ENCODE results near the gene GGNBP2. TPM values are rescaled to one million over a fixed set of nuclear protein-coding genes. Genes with fewer than 3 reads are reported as not detected.

The GGNBP2 gene
- total RNA-seq = 71.6 TPM

GRCh38 chr17:36544307-36545076 is at the start of gene GGNBP2:
TSS of gene GGNBP2 (plus strand) at chr17:36544919. CDS start at chr17:36545725, 806 bp downstream.

GRCh38 chr17:36534840-36535668 is 9.7 kb upstream of the GGNBP2 start, which contains the start of the genes MYO19 and PIGW:
TSS of gene MYO19 (minus strand) at chr17:36534868. CDS start at chr17:36532538, 2,330 bp downstream.
TSS of gene PIGW (plus strand) at chr17:36534987. CDS start at chr17:36537102, 2,115 bp downstream.

GRCh38 chr17:36591434-36592315 is 47.0 kb downstream of the GGNBP2 start, which contains the start of gene DHRS11:
TSS of gene DHRS11 (plus strand) at chr17:36591879. CDS start at chr17:36592010, 131 bp downstream.

GRCh38 chr17:36601303-36602029 is 56.7 kb downstream of the GGNBP2 start, which contains the start of gene MRM1:
TSS of gene MRM1 (plus strand) at chr17:36601583. CDS start at chr17:36601811, 228 bp downstream.

Other genes with a start within 250 kb of the GGNBP2 start
- 0.29 TPM for gene TBC1D3G, start 221.0 kb upstream of the GGNBP2 start, total RNA-seq
- gene TBC1D3H, start 156.5 kb upstream of the GGNBP2 start, total RNA-seq = not detected
- gene ZNHIT3, start 58.2 kb upstream of the GGNBP2 start, total RNA-seq = 40.2 TPM
- gene MYO19, start 10.1 kb upstream of the GGNBP2 start, total RNA-seq = 66.2 TPM
- 5.5 TPM for gene PIGW, start 9.9 kb upstream of the GGNBP2 start, total RNA-seq
- gene DHRS11, start 47.0 kb downstream of the GGNBP2 start, total RNA-seq = 15.2 TPM
- 5.6 TPM for gene MRM1, start 56.7 kb downstream of the GGNBP2 start, total RNA-seq

All from metanephros (tissue), 1 donor.